ES-I3 (cell line): ENCODE data around the gene MTHFSD.

Experiments
- H3K36me3 ChIP-seq: 2 replicates; pipeline ENCODE4 v1.6.1; 2013; ENCODE audit warnings: mild to moderate bottlenecking, low read length, control low read depth, moderate library complexity; ENCODE audit not compliant: insufficient read depth
- H3K4me1 ChIP-seq: 2 replicates; pipeline ENCODE4 v1.6.1; 2013; ENCODE audit warnings: mild to moderate bottlenecking, control low read depth, low read length; ENCODE audit not compliant: insufficient read depth
- H3K9ac ChIP-seq: 2 replicates; pipeline ENCODE4 v1.6.1; 2013; ENCODE audit warnings: low read depth, mild to moderate bottlenecking, low read length, moderate library complexity
- H3K9me3 ChIP-seq: 2 replicates; pipeline ENCODE4 v1.6.1; 2013; ENCODE audit warnings: mild to moderate bottlenecking, low read length, moderate library complexity; ENCODE audit not compliant: control insufficient read depth, insufficient read depth

Gene MTHFSD

GRCh38 chr16:86481607-86482006 is 73.4 kb downstream of the MTHFSD start:
- no peak overlapping the region for H3K9ac ChIP-seq
- H3K4me1 ChIP-seq, result no peaks in the 10 kb centered on the region
- 0 out of 2 replicates have a peak, but pooled peaks cover 4% of the 10 kb centered on the region for H3K9me3 ChIP-seq
- H3K36me3 ChIP-seq, result no peaks in the 10 kb centered on the region

GRCh38 chr16:86480444-86480843 is 74.6 kb downstream of the MTHFSD start:
- H3K36me3 ChIP-seq, result no peaks in the 10 kb centered on the region
- H3K9me3 ChIP-seq, result 0 out of 2 replicates have a peak, but pooled peaks cover 4% of the 10 kb centered on the region

More at GRCh38 chr16:86480444-86480843, 74.6 kb downstream of the MTHFSD start:
- no peaks in the 10 kb centered on the region for H3K4me1 ChIP-seq
- no peak overlapping the region for H3K9ac ChIP-seq
